ENCODE data around the gene TM7SF2.

TM7SF2 gene

DNA sequence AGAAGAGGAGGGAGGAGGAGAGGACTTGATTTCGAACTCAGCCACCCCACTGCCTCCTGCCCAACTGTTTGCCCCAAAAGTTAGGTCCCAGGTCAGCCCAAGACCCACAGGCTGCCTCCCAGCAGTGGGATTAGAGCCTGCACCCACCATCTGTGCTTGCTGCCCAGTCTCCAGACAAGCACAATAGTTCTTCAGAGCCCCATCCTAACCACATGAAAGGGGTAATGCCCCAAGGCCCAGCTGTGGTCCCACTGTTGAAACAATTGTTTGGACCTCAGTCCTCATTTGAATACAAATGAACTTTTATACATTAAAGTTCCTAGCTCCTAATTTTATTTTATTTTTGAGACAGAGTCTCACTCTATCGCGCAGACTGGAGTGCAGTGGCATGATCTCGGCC is 21.0 kb upstream of the TM7SF2 start:
- DNase-seq (ENCODE audit: low spot score), result no peak

DNA sequence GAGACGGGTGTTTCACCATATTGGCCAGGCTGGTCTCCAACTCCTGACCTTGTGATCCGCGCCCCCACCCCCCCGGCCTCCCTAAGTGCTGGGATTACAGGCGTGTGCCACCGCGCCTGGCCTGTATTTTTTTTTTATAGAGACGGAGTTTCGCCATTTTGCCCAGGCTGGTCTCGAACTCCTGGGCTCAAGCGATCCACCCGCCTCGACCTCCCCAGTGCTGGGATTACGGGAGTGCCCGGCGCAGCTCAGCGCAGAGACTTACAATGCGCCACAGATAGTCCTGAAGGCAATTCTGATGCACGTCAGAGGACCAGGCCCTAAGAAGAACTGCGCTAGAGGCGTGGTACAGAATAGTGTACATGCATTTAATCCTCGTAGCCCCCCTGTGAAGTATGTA is 16.2 kb upstream of the TM7SF2 start:
- no peak for DNase-seq (ENCODE audit: low spot score)
- TF ChIP-seq, protein P1, sequence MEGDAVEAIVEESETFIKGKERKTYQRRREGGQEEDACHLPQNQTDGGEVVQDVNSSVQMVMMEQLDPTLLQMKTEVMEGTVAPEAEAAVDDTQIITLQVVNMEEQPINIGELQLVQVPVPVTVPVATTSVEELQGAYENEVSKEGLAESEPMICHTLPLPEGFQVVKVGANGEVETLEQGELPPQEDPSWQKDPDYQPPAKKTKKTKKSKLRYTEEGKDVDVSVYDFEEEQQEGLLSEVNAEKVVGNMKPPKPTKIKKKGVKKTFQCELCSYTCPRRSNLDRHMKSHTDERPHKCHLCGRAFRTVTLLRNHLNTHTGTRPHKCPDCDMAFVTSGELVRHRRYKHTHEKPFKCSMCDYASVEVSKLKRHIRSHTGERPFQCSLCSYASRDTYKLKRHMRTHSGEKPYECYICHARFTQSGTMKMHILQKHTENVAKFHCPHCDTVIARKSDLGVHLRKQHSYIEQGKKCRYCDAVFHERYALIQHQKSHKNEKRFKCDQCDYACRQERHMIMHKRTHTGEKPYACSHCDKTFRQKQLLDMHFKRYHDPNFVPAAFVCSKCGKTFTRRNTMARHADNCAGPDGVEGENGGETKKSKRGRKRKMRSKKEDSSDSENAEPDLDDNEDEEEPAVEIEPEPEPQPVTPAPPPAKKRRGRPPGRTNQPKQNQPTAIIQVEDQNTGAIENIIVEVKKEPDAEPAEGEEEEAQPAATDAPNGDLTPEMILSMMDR (IDR thresholded peaks at IDR 0.05; ENCODE audit: extremely low read depth, missing control alignments), result no peak

More for the DNA sequence above, 21.0 kb upstream of the TM7SF2 start:
- TF ChIP-seq, protein P1 (IDR thresholded peaks at IDR 0.05; ENCODE audit: extremely low read depth, missing control alignments), result no peak

DNA sequence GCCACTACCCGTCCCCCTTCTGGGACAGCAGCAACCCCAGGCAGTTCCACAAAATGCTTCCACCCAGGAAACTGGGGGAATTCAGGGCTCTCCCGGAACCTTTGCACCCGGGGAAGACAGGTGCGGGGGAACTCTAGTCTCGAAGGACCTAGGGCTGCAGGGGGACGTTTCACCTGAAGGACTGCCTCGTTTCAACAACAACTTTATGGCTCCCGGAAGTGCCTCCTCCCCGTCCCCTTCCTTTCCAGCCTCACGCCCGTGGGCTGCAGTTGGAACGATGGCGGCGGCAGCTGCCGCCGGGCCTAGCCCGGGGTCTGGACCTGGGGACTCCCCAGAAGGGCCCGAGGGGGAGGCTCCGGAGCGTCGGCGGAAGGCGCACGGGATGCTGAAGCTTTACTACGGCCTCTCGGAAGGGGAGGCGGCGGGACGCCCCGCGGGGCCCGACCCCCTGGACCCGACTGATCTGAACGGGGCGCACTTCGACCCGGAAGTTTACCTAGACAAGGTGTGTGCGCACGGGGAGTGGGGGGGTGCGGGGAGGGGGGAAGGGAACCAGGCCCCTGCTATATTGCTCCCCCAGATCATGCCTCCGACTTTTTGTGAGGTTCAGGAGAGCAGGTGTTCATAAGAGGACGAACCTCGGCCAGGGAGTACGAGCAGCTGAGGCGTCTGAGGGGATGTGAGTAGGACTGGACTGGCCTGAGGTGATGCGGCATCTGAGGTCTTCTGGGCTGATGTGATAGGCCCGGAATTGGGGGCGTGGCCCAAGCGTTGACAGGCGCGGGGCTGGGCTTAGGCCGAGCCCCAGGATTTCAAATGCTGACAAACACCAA is 15.5 kb upstream of the TM7SF2 start, which contains the start of gene VPS51:
Gene VPS51 (plus strand): TSS at position 241 of the 833 bp plus-strand sequence. CDS start 37 bp downstream, at position 278.
- TF ChIP-seq, protein P1 (IDR thresholded peaks at IDR 0.05; ENCODE audit: extremely low read depth, missing control alignments), result no peak
- peak; percentile 92 for DNase-seq (ENCODE audit: low spot score)

DNA sequence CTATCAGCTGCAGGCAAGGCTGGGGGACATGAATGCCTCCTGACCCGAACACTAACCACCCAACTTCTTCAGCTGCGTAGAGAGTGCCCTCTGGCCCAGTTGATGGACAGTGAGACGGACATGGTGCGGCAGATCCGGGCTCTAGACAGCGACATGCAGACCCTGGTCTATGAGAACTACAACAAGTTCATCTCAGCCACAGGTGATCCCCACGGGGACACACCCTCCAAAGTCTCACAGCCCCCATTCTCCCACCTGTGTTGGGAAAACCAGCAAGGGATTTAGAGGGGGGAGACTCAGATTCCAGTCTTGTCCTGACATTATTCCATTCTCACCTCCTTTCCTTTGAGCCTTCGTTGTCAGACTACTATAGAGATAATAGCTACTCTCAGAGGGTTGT is 14.7 kb upstream of the TM7SF2 start:
- no peak for DNase-seq (ENCODE audit: low spot score)
- TF ChIP-seq, protein P1 (IDR thresholded peaks at IDR 0.05; ENCODE audit: extremely low read depth, missing control alignments), result no peak

DNA sequence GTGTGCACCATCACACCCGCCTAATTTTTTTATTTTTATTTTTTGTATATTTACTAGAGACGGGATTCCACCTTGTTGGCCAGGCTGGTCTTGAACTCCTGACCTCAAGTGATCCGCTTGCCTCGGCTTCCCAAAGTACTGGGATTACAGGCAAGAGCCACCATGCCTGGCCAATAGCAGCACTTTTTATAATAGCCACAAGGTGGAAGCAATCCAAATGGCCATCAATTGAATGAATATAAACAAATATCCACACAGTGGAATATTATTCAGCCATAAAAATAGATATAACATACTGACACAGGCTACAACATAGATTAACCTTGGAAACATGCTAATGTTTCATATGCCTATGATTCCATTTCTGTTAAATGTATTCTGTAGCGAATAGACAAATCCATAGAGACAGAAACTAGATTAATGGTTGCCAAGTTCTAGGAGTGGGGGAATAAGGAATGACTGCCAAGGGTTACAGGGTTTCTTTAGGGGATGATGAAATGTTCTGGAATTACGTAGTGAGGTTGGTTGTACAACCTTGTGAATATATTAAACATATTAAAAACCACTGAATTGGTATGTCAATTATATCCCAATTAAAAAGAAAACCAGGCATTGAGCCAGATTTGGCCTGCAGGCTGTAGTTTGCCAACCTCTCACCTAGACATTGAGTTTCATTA is 10.9 kb upstream of the TM7SF2 start:
- no peak for DNase-seq (ENCODE audit: low spot score)
- TF ChIP-seq, protein P1 (IDR thresholded peaks at IDR 0.05; ENCODE audit: extremely low read depth, missing control alignments), result no peak

DNA sequence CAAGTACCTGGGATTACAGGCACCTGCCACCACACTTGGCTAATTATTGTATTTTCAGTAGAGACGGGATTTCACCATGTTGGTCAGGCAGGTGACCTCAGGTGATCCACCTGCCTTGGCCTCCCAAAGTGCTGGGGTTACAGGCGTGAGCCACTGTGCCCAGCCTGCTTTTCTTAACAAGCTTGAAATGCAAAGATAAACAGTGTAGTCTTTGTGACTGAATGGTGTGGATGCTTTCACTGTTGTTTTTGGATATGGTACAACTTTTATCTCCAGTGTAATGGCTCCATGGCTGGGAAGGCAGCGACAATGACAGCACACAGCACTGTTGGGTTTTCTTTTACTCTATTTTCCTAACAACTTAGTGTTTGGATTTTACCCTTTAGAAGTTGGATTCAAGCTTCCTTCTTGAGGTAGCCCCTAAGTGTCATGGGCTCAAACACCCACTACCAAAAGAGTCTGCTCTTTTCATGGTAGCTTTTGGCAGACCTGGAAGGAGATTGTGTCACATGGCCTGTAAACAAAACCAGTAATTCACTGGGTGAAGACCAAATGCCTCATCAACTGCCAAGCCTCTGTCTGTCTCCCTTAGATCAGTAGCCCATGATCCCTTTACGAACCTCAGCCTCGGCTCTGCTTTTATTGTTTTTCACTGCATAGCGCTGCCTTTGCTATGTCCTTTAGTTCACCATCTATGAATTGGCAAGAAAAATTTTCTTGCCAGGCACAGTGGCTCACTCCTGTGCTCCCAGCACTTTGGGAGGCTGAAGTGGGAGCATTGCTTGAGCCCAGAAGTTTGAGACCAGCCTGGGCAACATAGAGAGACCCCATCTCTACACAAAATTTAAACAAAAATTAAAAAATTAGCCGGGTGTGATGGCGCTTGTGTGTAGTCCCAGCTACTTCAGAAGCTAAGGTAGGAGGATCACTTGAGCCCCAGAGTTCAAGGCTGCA is 9.3 kb upstream of the TM7SF2 start:
- TF ChIP-seq, protein P1 (IDR thresholded peaks at IDR 0.05; ENCODE audit: extremely low read depth, missing control alignments), result no peak
- DNase-seq (ENCODE audit: low spot score), result no peak
